Gastroesophageal sphincter (tissue), 4 donors: ENCODE results near the gene SLFN14. TPM values are rescaled to one million over a fixed set of nuclear protein-coding genes. Genes with fewer than 3 reads are reported as not detected.

Experiments used
- ATAC-seq: fragments of 150-250 bp; one replicate; pipeline ENCODE4 v1.9.1; 2016; ENCODE audit warnings: mild to moderate bottlenecking, moderate library complexity
- H3K27ac ChIP-seq, 4 donors: fragments of 200-600 bp; sonication (generic) in 3 of 4; 1 replicate in 3 of 4; 2 replicates in 1 of 4; pipeline ENCODE4 v1.5.1; 2016 to 2019
- H3K27me3 ChIP-seq: fragments of 200-600 bp; sonication (generic); one replicate; pipeline ENCODE4 v1.5.1; 2019
- H3K36me3 ChIP-seq, 2 donors: fragments of 200-600 bp; sonication (generic); one replicate each; pipeline ENCODE4 v1.5.1; 2019; ENCODE audit warnings: control low read depth in 1 of 2
- H3K4me1 ChIP-seq, 3 donors: fragments of 200-600 bp; sonication (generic); 1 replicate in 2 of 3; 2 replicates in 1 of 3; pipeline ENCODE4 v1.5.1; 2016 to 2019; ENCODE audit warnings: control low read depth in 2 of 3
- H3K4me3 ChIP-seq, 2 donors: fragments of 200-600 bp; sonication (generic); one replicate each; pipeline ENCODE4 v1.5.1; 2019; ENCODE audit warnings: mild to moderate bottlenecking in 1 of 2, moderate library complexity in 1 of 2
- H3K9me3 ChIP-seq, 3 donors: fragments of 200-600 bp; sonication (generic); one replicate each; pipeline ENCODE4 v1.5.1; 2017 to 2019; ENCODE audit warnings: control low read depth in 2 of 3
- CTCF ChIP-seq, 4 experiments: fragments of 200-600 bp in 2 of 4; fragments of 450-650 bp in 2 of 4; sonication (generic) in 1 of 4; IDR thresholded peaks; one replicate each; pipeline ENCODE4 v1.5.1; 2017 to 2019; ENCODE audit warnings: antibody characterized with exemption in 4 of 4, mild to moderate bottlenecking in 2 of 4, moderate library complexity in 2 of 4
- EP300 ChIP-seq: sonication (generic); formaldehyde crosslinking; IDR thresholded peaks from one replicate; pipeline ENCODE4 v1.6.1; 2017; ENCODE audit warnings: antibody characterized with exemption, mild to moderate bottlenecking
- POLR2A ChIP-seq, 2 donors: fragments of 450-650 bp; IDR thresholded peaks; one replicate each; pipeline ENCODE4 v1.6.1; 2017; ENCODE audit warnings: antibody characterized with exemption in 2 of 2, mild to moderate bottlenecking in 2 of 2, moderate library complexity in 1 of 2
- POLR2AphosphoS5 ChIP-seq: sonication (generic); formaldehyde crosslinking; IDR thresholded peaks from one replicate; pipeline ENCODE4 v1.6.1; 2017; ENCODE audit warnings: antibody characterized with exemption
- WGBS, 2 donors: methylation state at CpG; one replicate each; pipeline ENCODE4 v1.1.5; 2018; ENCODE audit warnings: low coverage in 1 of 2; 5-methylcytosine and 5-hydroxymethylcytosine counted together
- total RNA-seq, 4 donors: library from RNA; depleted of rRNA; stranded (reverse); fragments of >200 nt; gene quantifications; one replicate each; pipeline ENCODE4 v1.1.0, GENCODE V29; 2016

The SLFN14 gene
- total RNA-seq, 4 donors from 2014 or later, result not detected

GRCh38 chr17:35586569-35587073 lies 26.0 kb upstream of the SLFN14 start:
- WGBS, 2 donors, result 23 to 36% methylated on average over 4 to 7 of the region's 7 CpGs
- ATAC-seq, result peak; percentile 11
- TF ChIP-seq POLR2A (IDR thresholded peaks at IDR 0.05) (no peak), CTCF (IDR thresholded peaks at IDR 0.05) (no peak), EP300 (no peak), POLR2AphosphoS5 (no peak)
- H3K4me3 ChIP-seq, result peak overlapping the region; percentile 71 to 99
- H3K4me1 ChIP-seq, result peaks cover 14 to 45% (median 17%) of the 10 kb centered on the region in 3 donors
- H3K27ac ChIP-seq, result peak overlapping the region; percentile 91 to 99 (median 92)
- H3K27me3 ChIP-seq, result no peaks in the 10 kb centered on the region
- H3K9me3 ChIP-seq, result no peaks in the 10 kb centered on the region
- no peaks in the 10 kb centered on the region for H3K36me3 ChIP-seq

- H3K27ac ChIP-seq, result no peak overlapping the region
- no peaks in the 10 kb centered on the region for H3K36me3 ChIP-seq
- H3K4me3 ChIP-seq, result no peak overlapping the region
- H3K27me3 ChIP-seq, result no peaks in the 10 kb centered on the region
- no peak for ATAC-seq
- H3K9me3 ChIP-seq, result no peaks in the 10 kb centered on the region
- 60% methylated on average over 1 of the region's 1 CpG for WGBS, 2 donors
- H3K4me1 ChIP-seq, result peaks cover 9 to 25% (median 13%) of the 10 kb centered on the region in 3 donors
- TF ChIP-seq POLR2AphosphoS5 (no peak), EP300 (no peak), CTCF (IDR thresholded peaks at IDR 0.05) (no peak), POLR2A (IDR thresholded peaks at IDR 0.05) (no peak)
These were observed 23.4 kb upstream of the SLFN14 start for GRCh38 chr17:35584061-35584460.

GRCh38 chr17:35578929-35579432 lies 18.4 kb upstream of the SLFN14 start:
- ATAC-seq, result no peak

GRCh38 chr17:35578197-35578928 lies 17.7 kb upstream of the SLFN14 start, which contains the start of gene PEX12:
TSS of gene PEX12 (minus strand) at chr17:35578571. CDS start at chr17:35578021, 550 bp downstream.
- Histone ChIP-seq H3K9me3 (no peaks in the 10 kb centered on the region), H3K27ac (peak within 1 kb of the TSS; percentile 74 to 93 (median 88)), H3K4me3 (peak within 1 kb of the TSS; percentile 66), H3K36me3 (peaks cover 0 to 31% of the 10 kb centered on the region in 2 donors), H3K4me1 (peaks cover 0 to 24% (median 12%) of the 10 kb centered on the region in 3 donors), H3K27me3 (no peaks in the 10 kb centered on the region)
- ATAC-seq, result peak; percentile 98
- WGBS, 2 donors, result 0 to 2% methylated on average over 10 to 11 of the region's 45 CpGs
- TF ChIP-seq POLR2AphosphoS5 (peak; percentile 73), CTCF (IDR thresholded peaks at IDR 0.05) (peak in 1 of 4 experiments; percentile 37), POLR2A (IDR thresholded peaks at IDR 0.05) (peak; percentile 63 to 71), EP300 (no peak)

More at GRCh38 chr17:35578929-35579432, 18.4 kb upstream of the SLFN14 start:
- Histone ChIP-seq H3K9me3 (no peaks in the 10 kb centered on the region), H3K4me1 (peaks cover 0 to 24% (median 12%) of the 10 kb centered on the region in 3 donors), H3K27ac (peak overlapping the region; percentile 71 to 93 (median 88)), H3K36me3 (peaks cover 0 to 26% of the 10 kb centered on the region in 2 donors), H3K27me3 (no peaks in the 10 kb centered on the region), H3K4me3 (peak overlapping the region; percentile 66)
- WGBS, 2 donors, result 3% methylated on average over 9 to 11 of the region's 11 CpGs
- TF ChIP-seq POLR2AphosphoS5, result no peak
- TF ChIP-seq EP300, result no peak
- no peak for TF ChIP-seq POLR2A (IDR thresholded peaks at IDR 0.05)
- TF ChIP-seq CTCF (IDR thresholded peaks at IDR 0.05), result no peak
